ENCODE data around the gene PTPRA.
A peak's percentile ranks its signal among the peaks of the same experiment; 100 is the strongest.

PTPRA gene

GRCh38 chr20:3077618-3078134 is 204.4 kb downstream of the PTPRA start:
- DNase-seq (ENCODE audit: low spot score) = no peak

GRCh38 chr20:3080939-3081388 is 207.7 kb downstream of the PTPRA start:
- DNase-seq (ENCODE audit: low spot score) = no peak

GRCh38 chr20:3081641-3082040 is 208.4 kb downstream of the PTPRA start:
- no peak for DNase-seq (ENCODE audit: low spot score)

GRCh38 chr20:3082306-3082951 is 209.1 kb downstream of the PTPRA start:
- DNase-seq (ENCODE audit: low spot score) = peak; percentile 63

GRCh38 chr20:3082955-3083952 is 210.0 kb downstream of the PTPRA start:
- no peak for DNase-seq (ENCODE audit: low spot score)

GRCh38 chr20:3084283-3084985 is 211.2 kb downstream of the PTPRA start, which contains the start of gene AVP:
Gene AVP (minus strand): TSS chr20:3084724. CDS start chr20:3084674, 50 bp downstream.
- no peak for DNase-seq (ENCODE audit: low spot score)

GRCh38 chr20:3084986-3085360 is 211.7 kb downstream of the PTPRA start:
- no peak for DNase-seq (ENCODE audit: low spot score)

- DNase-seq (ENCODE audit: low spot score) = no peak
These were observed 212.3 kb downstream of the PTPRA start for GRCh38 chr20:3085571-3086072.

- no peak for DNase-seq (ENCODE audit: low spot score)
These were observed 214.8 kb downstream of the PTPRA start for GRCh38 chr20:3088031-3088430.

Data from HuH-7 (cell line).